IPS-NIHi7 (cell line): ENCODE data around the gene GPR171.
"Not testable (repeated sequence)": the region's sequence is repeated elsewhere in the genome, so short reads cannot be mapped to it uniquely, and the experiment has no call there.

Source experiments
- DNase-seq: peaks from one replicate; pipeline ENCODE4 v3.0.0; 2012; ENCODE audit warnings: mixed read lengths; ENCODE audit errors: extremely low spot score

Gene GPR171

GRCh38 chr3:151175952-151176351 lies 27.1 kb downstream of the GPR171 start:
- DNase-seq, result no peak

- no peak for DNase-seq
These were observed 28.7 kb downstream of the GPR171 start for GRCh38 chr3:151174351-151174750.

GRCh38 chr3:151171145-151171757 lies 31.8 kb downstream of the GPR171 start:
- no peak for DNase-seq

GRCh38 chr3:151169948-151170679 lies 32.9 kb downstream of the GPR171 start:
- not testable (repeated sequence) for DNase-seq

- DNase-seq, result no peak
These were observed 33.6 kb downstream of the GPR171 start for GRCh38 chr3:151169262-151169947.

GRCh38 chr3:151168269-151169094 lies 34.5 kb downstream of the GPR171 start:
- DNase-seq, result peak; percentile 77

- DNase-seq, result no peak
These were observed 36.9 kb downstream of the GPR171 start for GRCh38 chr3:151166161-151166560.

GRCh38 chr3:151165226-151165625 lies 37.8 kb downstream of the GPR171 start:
- no peak for DNase-seq

GRCh38 chr3:151159806-151160205 lies 43.2 kb downstream of the GPR171 start:
- DNase-seq, result no peak

GRCh38 chr3:151156618-151157216 lies 46.3 kb downstream of the GPR171 start:
- DNase-seq, result peak; percentile 61

GRCh38 chr3:151155409-151156128 lies 47.4 kb downstream of the GPR171 start:
- no peak for DNase-seq

- DNase-seq, result no peak
These were observed 48.5 kb downstream of the GPR171 start for GRCh38 chr3:151154566-151154965.

- no peak for DNase-seq
These were observed 50.4 kb downstream of the GPR171 start for GRCh38 chr3:151152455-151153079.
